ENCODE results near the gene GRIN2C. TPM values are rescaled to one million over a fixed set of nuclear protein-coding genes. Genes with fewer than 3 reads are reported as not detected.
A peak's percentile ranks its signal among the peaks of the same experiment; 100 is the strongest.
"Not testable (repeated sequence)": the region's sequence is repeated elsewhere in the genome, so short reads cannot be mapped to it uniquely, and the experiment has no call there.

Gene GRIN2C
- total RNA-seq, 1 experiment from 2014 or later, result not detected

- DNase-seq (ENCODE audit: low read depth, low spot score), result no peak
- in situ Hi-C loops (cut with HindIII; ENCODE audit: low pct_unique_long_range_greater_than_20kb, low sequenced_read_pairs), result no loop called here
Observed at GRCh38 chr17:74883241-74883745, 23.6 kb upstream of the GRIN2C start.

DNA sequence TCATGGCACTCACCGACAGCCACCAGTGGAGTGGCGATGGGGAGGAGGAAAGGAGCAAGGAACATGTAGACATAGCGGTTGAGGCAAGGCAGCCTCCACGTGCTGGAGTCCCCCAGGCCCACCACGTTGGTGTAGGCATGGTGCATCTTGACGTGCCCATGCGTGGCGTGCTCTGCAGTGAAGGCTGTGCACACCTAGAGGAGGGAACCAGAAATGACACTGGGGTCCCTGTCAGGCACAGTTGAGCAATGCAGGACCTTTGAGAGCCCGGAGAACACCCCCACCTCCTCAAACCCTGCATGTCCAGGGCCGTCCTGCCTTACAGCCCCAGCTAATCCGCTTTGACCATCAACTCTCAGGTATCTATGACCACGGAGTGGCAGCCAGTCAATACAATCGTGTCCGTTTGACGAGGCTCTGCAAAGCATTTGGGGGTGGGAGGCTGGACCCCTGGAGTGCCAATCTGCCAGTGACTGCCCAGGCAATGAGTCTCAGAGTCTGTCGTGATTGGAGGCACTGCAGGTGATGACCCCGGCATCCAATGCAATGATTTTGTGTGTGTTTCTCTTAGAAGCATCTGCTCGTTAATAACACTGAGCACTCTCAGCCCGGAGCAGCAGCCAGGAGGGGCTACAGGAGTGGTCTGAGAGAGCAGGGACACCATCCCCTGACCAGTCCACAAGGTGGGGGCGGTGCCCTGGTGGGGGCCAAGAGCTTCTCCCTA is 23.0 kb upstream of the GRIN2C start:
- DNase-seq (ENCODE audit: low read depth, low spot score), result no peak
- in situ Hi-C loops (cut with HindIII; ENCODE audit: low pct_unique_long_range_greater_than_20kb, low sequenced_read_pairs), result no loop called here

DNA sequence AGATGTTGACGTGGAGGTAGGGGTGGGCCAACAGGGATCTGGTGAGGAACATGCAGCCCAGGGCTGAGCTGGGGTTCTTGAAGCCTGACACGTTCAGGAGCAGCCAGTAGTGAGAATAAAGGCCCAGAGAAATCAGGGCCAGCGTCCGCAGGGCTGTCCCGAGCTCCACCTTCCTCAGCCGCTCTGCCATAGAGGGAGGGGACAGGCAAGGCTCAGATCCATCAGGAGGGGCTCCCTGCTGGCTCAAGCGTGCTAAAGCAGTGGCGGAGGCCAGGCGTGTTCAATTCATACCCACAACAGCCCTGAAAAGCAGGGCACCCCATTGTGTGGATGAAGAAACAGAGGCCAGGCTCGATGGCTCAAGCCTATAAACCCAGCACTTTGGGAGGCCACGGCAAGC is 21.4 kb upstream of the GRIN2C start:
- no peak for DNase-seq (ENCODE audit: low read depth, low spot score)
- in situ Hi-C loops (cut with HindIII; ENCODE audit: low pct_unique_long_range_greater_than_20kb, low sequenced_read_pairs), result no loop called here

DNA sequence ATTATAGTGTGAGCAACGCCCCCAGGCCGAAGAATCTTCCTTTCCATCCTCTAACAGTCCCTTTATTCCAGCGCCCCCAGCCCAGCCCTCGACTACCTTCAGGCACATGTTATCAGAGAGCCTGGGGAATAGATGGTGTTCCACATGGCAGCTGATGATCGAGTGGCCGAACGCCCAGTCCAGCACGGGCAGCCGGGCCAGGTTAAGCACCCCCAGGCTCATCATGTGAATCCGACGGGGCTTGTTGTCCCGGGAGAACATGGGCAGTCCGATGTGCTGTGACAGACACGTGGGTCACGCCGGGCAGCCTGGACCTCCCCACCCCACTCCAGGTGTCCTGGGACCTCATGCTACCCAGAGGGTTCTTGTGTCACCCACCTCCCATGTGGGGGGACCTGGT is 19.6 kb upstream of the GRIN2C start:
- in situ Hi-C loops (cut with HindIII; ENCODE audit: low pct_unique_long_range_greater_than_20kb, low sequenced_read_pairs), result no loop called here

DNA sequence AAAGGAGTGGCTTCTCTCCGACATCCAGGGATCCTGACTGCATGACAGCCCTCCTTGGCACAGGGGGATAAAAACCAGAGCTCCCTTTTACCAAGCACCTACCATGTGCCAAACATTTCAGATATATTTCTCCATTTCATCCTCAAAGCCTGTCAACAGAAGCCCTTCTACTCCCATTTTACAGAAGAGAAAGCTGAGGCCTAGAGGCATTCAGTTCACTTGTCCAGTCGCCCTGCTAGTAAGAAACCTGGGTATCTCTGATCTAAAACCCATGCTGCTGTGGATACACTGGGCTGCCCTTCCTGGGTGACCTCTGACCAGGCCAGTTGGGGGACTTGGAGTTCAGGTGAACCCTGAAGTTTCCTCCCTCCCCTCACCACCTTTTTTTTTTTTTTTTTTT is 19.0 kb upstream of the GRIN2C start:
- DNase-seq (ENCODE audit: low read depth, low spot score), result no peak
- in situ Hi-C loops (cut with HindIII; ENCODE audit: low pct_unique_long_range_greater_than_20kb, low sequenced_read_pairs), result no loop called here

More for the DNA sequence above, 19.6 kb upstream of the GRIN2C start:
- no peak for DNase-seq (ENCODE audit: low read depth, low spot score)

- no peak for DNase-seq (ENCODE audit: low read depth, low spot score)
- in situ Hi-C loops (cut with HindIII; ENCODE audit: low pct_unique_long_range_greater_than_20kb, low sequenced_read_pairs), result no loop called here
Observed at GRCh38 chr17:74877592-74878548, 18.2 kb upstream of the GRIN2C start.

DNA sequence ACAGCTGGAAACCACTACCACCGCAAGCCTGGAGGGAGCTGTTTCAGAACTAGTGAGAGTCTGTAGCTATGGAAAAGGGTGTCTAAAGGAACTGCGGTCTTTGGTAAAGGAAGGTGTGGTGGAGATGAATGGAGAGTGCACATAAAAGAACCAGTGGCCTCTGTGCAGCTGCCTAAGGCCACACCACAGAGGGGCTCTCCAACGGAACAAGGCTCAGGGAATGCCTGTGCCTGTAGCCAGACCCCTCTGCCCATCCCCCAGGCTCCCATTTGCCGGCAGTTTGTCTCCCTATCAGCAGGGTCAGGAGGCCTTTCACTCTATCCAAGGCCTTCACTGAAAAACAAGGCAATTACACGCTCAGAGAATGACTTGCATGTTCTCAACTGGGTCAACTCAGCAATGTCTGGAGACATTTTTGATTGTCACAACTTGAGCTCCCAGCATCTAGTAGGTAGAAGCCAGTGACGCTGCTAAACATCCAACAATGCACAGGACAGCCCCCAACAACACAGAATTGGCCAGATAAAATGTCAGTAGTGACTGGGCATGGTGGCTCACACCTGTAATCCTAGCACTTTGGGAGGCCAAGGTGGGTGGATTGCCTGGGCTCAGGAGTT is 16.4 kb upstream of the GRIN2C start:
- in situ Hi-C loops (cut with HindIII; ENCODE audit: low pct_unique_long_range_greater_than_20kb, low sequenced_read_pairs), result no loop called here
- no peak for DNase-seq (ENCODE audit: low read depth, low spot score)

GRCh38 chr17:74875155-74875976 is 15.7 kb upstream of the GRIN2C start:
- in situ Hi-C loops (cut with HindIII; ENCODE audit: low pct_unique_long_range_greater_than_20kb, low sequenced_read_pairs), result no loop called here

GRCh38 chr17:74874615-74875037 is 14.9 kb upstream of the GRIN2C start:
- DNase-seq (ENCODE audit: low read depth, low spot score), result no peak
- in situ Hi-C loops (cut with HindIII; ENCODE audit: low pct_unique_long_range_greater_than_20kb, low sequenced_read_pairs), result no loop called here

More at GRCh38 chr17:74875155-74875976, 15.7 kb upstream of the GRIN2C start:
- no peak for DNase-seq (ENCODE audit: low read depth, low spot score)

DNA sequence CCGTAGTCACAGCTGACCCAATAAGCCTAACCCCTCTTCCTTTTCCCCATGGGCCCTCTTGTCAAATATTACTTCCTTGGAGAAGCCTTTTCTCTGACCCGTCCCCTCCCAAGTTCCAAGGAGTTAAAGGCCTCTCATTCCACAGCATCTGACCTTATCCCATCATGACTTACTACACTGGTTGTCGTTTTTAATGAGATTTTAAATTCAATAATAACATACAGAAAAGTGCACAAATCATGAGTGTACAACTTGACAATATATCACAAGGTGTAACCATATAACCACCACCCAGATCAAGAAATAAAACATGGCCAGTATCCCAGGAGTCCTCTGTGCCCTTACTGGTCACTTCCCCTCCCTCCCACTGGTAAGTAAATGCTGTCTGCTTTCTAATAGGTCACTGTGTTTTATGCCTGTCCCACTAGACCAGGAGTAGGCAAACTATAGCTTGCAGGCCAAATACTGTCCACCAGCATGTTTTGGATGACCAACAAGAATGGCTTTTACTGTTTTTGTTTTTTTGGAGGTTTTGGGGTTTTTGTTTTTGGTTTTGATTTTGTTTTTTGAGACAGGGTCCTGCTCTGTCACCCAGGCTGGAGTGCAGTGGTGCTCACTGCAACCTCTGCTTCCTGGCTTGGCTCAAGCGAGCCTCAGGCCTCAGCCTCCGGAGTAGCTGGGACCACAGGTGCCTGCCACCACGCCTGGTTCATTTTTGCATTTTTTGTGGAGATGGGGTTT is 14.4 kb upstream of the GRIN2C start:
- in situ Hi-C loops (cut with HindIII; ENCODE audit: low pct_unique_long_range_greater_than_20kb, low sequenced_read_pairs), result no loop called here
- peak; percentile 72 for DNase-seq (ENCODE audit: low read depth, low spot score)

DNA sequence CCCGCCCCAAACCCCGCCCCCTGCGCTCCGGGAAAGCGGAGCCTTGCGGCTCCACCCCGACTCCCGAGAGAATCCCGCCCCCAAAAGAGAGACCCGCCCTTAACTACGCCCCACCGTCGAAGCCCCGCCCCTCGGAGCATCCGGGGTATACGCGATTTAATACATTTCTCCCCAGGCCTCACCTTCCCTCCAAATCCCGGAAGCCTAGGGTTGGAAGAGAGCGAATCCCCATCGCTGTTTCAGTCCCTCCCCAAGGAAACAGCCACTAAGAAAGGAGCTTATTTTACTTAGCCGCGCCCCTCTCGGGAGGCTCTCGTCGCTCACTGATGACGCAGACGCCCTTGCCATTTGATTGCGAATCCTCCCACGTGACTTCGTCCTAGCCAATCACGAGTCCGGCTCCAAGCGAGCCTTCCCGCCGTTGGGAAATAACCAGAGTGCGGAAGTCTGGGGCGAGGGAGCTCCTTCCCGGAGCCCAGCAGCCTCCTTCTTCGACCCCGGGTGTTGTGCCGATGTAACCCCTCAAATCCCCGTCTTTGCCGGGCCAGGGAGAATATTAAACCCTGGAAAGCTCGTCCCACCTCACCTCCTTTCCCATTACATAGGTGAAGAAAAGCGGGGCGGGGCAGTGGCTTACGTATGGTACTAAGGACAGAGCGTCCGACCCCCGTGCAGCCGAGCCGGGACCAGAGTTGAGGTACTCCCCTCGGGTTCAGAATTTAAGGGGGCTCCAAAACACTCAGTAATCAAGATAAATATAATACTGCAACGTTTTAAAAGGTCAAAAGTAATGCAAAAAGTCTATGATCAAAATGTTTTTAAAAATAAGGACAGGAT is 13.6 kb upstream of the GRIN2C start:
- peak; percentile 100 for DNase-seq (ENCODE audit: low read depth, low spot score)
- in situ Hi-C loops (cut with HindIII; ENCODE audit: low pct_unique_long_range_greater_than_20kb, low sequenced_read_pairs), result no loop called here

DNA sequence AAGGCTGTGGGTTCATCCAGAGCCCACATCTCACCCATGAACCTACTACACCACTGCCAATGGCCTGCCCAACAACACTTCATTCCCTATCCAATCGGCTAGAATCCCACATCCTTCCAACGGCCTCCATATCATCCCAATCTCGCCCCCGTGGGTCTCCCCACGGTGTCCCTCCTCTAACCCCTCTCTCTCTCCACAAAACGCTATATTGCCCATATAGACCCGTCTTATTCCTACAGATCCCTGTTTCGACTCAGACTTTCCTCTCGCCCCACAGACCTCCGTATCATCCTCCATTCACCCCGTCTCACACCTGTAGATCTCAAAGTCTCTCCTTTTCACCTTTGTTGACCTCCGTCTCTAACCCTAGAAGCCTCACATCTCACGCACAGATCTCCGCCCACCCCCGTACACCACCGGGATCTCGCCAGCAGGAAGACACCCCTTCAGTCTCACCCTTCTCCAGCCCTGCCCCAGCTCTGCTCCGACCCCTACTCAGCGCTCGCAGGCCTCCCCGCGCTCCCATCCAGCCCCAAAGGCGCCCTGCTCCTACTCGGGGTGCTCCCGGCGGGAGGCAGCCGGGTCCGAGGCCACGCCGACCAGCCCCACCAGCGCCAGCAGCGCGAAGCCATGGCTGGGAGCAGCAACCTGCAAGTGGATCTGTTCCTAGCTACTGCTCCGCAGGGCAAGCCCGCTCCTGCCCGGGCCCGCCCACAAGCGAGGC is 12.8 kb upstream of the GRIN2C start, which contains the start of gene FDXR:
TSS of gene FDXR (minus strand) at position 682 of the 724 bp plus-strand sequence. CDS start at position 632, 50 bp downstream.
- no peak for DNase-seq (ENCODE audit: low read depth, low spot score)
- in situ Hi-C loops (cut with HindIII; ENCODE audit: low pct_unique_long_range_greater_than_20kb, low sequenced_read_pairs), result no loop called here

- in situ Hi-C loops (cut with HindIII; ENCODE audit: low pct_unique_long_range_greater_than_20kb, low sequenced_read_pairs), result no loop called here
- DNase-seq (ENCODE audit: low read depth, low spot score), result no peak
Observed at GRCh38 chr17:74871356-74872076, 11.8 kb upstream of the GRIN2C start.

- DNase-seq (ENCODE audit: low read depth, low spot score), result no peak
Observed at GRCh38 chr17:74870512-74870911, 10.8 kb upstream of the GRIN2C start.

DNA sequence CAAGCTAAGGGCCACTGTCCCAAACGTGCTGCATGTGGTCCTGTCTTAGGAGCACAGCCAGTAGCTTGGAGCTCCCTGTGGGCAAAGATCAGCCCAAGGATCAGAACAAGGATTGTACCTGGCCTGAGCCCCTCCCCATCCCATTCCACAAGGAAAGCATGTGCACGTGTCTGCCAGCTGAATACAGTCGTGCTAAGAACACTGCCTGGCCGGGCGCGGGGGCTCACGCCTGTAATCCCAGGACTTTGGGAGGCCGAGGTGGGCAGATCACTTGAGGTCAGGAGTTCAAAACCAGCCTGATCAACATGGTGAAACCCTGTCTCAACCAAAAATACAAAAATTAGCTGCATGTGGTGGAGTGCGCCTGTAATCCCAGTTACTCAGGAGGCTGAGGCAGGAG is 10.3 kb upstream of the GRIN2C start:
- in situ Hi-C loops (cut with HindIII; ENCODE audit: low pct_unique_long_range_greater_than_20kb, low sequenced_read_pairs); DNase-seq (ENCODE audit: low read depth, low spot score): not testable (repeated sequence)

More at GRCh38 chr17:74870512-74870911, 10.8 kb upstream of the GRIN2C start:
- in situ Hi-C loops (cut with HindIII; ENCODE audit: low pct_unique_long_range_greater_than_20kb, low sequenced_read_pairs), result no loop called here

Data from SK-MEL-5 (cell line).